Testis (tissue), 3 donors: Measurements from ENCODE around the gene FAM171A2. TPM values are rescaled to one million over a fixed set of nuclear protein-coding genes. Genes with fewer than 3 reads are reported as not detected.
A peak's percentile ranks its signal among the peaks of the same experiment; 100 is the strongest.

Experiments
- DNase-seq: peaks from one replicate; pipeline ENCODE4 v3.0.0-alpha.2; 2019
- H3K27ac ChIP-seq, 2 donors: fragments of 200-600 bp; sonication (generic); one replicate each; pipeline ENCODE4 v1.5.1; 2019
- H3K27me3 ChIP-seq: fragments of 200-600 bp; sonication (generic); one replicate; pipeline ENCODE4 v1.5.1; 2019
- H3K36me3 ChIP-seq: fragments of 200-600 bp; sonication (generic); one replicate; pipeline ENCODE4 v1.5.1; 2017; ENCODE audit warnings: low read depth; ENCODE audit errors: missing control alignments
- H3K4me1 ChIP-seq: fragments of 200-600 bp; sonication (generic); one replicate; pipeline ENCODE4 v1.5.1; 2019
- H3K4me3 ChIP-seq, 2 donors: fragments of 200-600 bp; sonication (generic); one replicate each; pipeline ENCODE4 v1.5.1; 2017 to 2019
- H3K9me3 ChIP-seq: fragments of 200-600 bp; sonication (generic); one replicate; pipeline ENCODE4 v1.5.1; 2017
- CTCF ChIP-seq, 3 experiments: fragments of 450-650 bp in 2 of 3; fragments of 200-600 bp in 1 of 3; sonication (generic) in 1 of 3; IDR thresholded peaks; one replicate each; pipeline ENCODE4 v1.5.1; 2016 to 2019; ENCODE audit warnings: antibody characterized with exemption in 3 of 3, mild to moderate bottlenecking in 2 of 3, moderate library complexity in 1 of 3
- POLR2A ChIP-seq: fragments of 450-650 bp; IDR thresholded peaks from one replicate; pipeline ENCODE4 v1.6.1; 2017; ENCODE audit warnings: antibody characterized with exemption, mild to moderate bottlenecking, moderate library complexity
- WGBS, 2 donors: methylation state at CpG; one replicate each; pipeline ENCODE4 v1.1.5; 2018; 5-methylcytosine and 5-hydroxymethylcytosine counted together
- intact Hi-C: fragments of 100-400 bp; cut with DNase I; formaldehyde crosslinking; loops from one replicate; pipeline ENCODE4 v1.15.1; 2023; ENCODE audit warnings: low total_unique reads
- polyA plus RNA-seq: library from polyadenylated mRNA; stranded (reverse); fragments of 350-450 nt; fragmentation: Illumina TruSeq; extraction: RNeasy Lipid Tissue Mini Kit (QIAGEN cat#74804); gene quantifications from one replicate; pipeline ENCODE4 v1.2.3, GENCODE V29; 2014; ENCODE audit warnings: low read depth, low replicate concordance; ENCODE audit not compliant: insufficient read depth
- total RNA-seq, 2 donors: library from RNA; depleted of rRNA; stranded (reverse); fragments of >200 nt; gene quantifications; one replicate each; pipeline ENCODE4 v1.2.3, GENCODE V29; 2016

The FAM171A2 gene
- total and polyA plus RNA-seq, 3 donors from 2014 or later: 1.3 to 3.6 (median 2.0) TPM

- Histone ChIP-seq H3K27ac (no peak overlapping the region), H3K36me3 (no peaks in the 10 kb centered on the region), H3K27me3 (no peaks in the 10 kb centered on the region), H3K4me1 (peaks cover 24% of the 10 kb centered on the region), H3K9me3 (no peaks in the 10 kb centered on the region), H3K4me3 (no peak overlapping the region)
- intact Hi-C loops: no loop called here
- WGBS, 2 donors: 77 to 84% methylated on average over 6 of the region's 6 CpGs
- TF ChIP-seq CTCF (IDR thresholded peaks at IDR 0.05) (no peak), POLR2A (no peak)
- no peak for DNase-seq
These were observed 4.6 kb downstream of the FAM171A2 start for GRCh38 chr17:44359006-44359405.

- Histone ChIP-seq H3K4me3 (no peak overlapping the region), H3K9me3 (no peaks in the 10 kb centered on the region), H3K27ac (no peak overlapping the region), H3K4me1 (peaks cover 22% of the 10 kb centered on the region), H3K27me3 (no peaks in the 10 kb centered on the region), H3K36me3 (no peaks in the 10 kb centered on the region)
- WGBS, 2 donors: 93 to 98% methylated on average over 6 to 9 of the region's 9 CpGs
- no peak for DNase-seq
- intact Hi-C loops: no loop called here
- no peak for TF ChIP-seq POLR2A
- TF ChIP-seq CTCF (IDR thresholded peaks at IDR 0.05): no peak
These were observed 5.6 kb downstream of the FAM171A2 start for GRCh38 chr17:44358066-44358465.

GRCh38 chr17:44356241-44356640 is 7.4 kb downstream of the FAM171A2 start:
- no peaks in the 10 kb centered on the region for H3K36me3 ChIP-seq
- TF ChIP-seq POLR2A: no peak
- no peak overlapping the region for H3K27ac ChIP-seq
- 89 to 97% methylated on average over 8 to 9 of the region's 11 CpGs for WGBS, 2 donors
- DNase-seq: no peak
- peaks cover 7% of the 10 kb centered on the region for H3K4me1 ChIP-seq
- no peak overlapping the region for H3K4me3 ChIP-seq
- H3K27me3 ChIP-seq: no peaks in the 10 kb centered on the region
- H3K9me3 ChIP-seq: no peaks in the 10 kb centered on the region
- intact Hi-C loops: no loop called here

- TF ChIP-seq POLR2A (no peak), CTCF (IDR thresholded peaks at IDR 0.05) (no peak)
- Histone ChIP-seq H3K9me3 (no peaks in the 10 kb centered on the region), H3K4me1 (peaks cover 1% of the 10 kb centered on the region), H3K4me3 (no peak overlapping the region), H3K27ac (no peak overlapping the region), H3K27me3 (no peaks in the 10 kb centered on the region), H3K36me3 (no peaks in the 10 kb centered on the region)
- intact Hi-C loops: no loop called here
- no peak for DNase-seq
- WGBS, 2 donors: 61 to 67% methylated on average over 3 to 17 of the region's 17 CpGs
These were observed 8.0 kb downstream of the FAM171A2 start for GRCh38 chr17:44355642-44356099.

- no peak for TF ChIP-seq POLR2A
- TF ChIP-seq CTCF (IDR thresholded peaks at IDR 0.05): peak; percentile 19 to 35 (median 29)
- Histone ChIP-seq H3K36me3 (no peaks in the 10 kb centered on the region), H3K4me3 (peak overlapping the region; percentile 21 to 29), H3K27ac (no peak overlapping the region), H3K27me3 (no peaks in the 10 kb centered on the region), H3K9me3 (no peaks in the 10 kb centered on the region), H3K4me1 (no peaks in the 10 kb centered on the region)
- 47 to 63% methylated on average over 32 to 70 of the region's 77 CpGs for WGBS, 2 donors
- intact Hi-C loops: no loop called here
- DNase-seq: peak; percentile 74
These were observed 8.8 kb downstream of the FAM171A2 start for GRCh38 chr17:44354582-44355561.
